Endothelial cell of umbilical vein (primary cell): ENCODE results near the gene COPS3. TPM values are rescaled to one million over a fixed set of nuclear protein-coding genes. Genes with fewer than 3 reads are reported as not detected.

ENCODE experiments used
- BruUV-seq: library from RNA; stranded (reverse); fragments of 400-500 nt; replicated peaks from 2 replicates; lab custom pipeline; 2021; lab: Mats Ljungman, UMichigan
- CTCF ChIA-PET: fragments of 300-600, 350-600 bp; sonication (Branson Sonifier 250); formaldehyde crosslinking; loops from one replicate; lab custom pipeline; 2021; ENCODE audit warnings: antibody characterized with exemption, inconsistent platforms; lab: Charles Lee
- POLR2A ChIA-PET: fragments of 300-600, 350-600 bp; sonication (Branson Sonifier 250); formaldehyde crosslinking; loops from one replicate; lab custom pipeline; 2021; ENCODE audit warnings: antibody characterized with exemption, inconsistent platforms; lab: Charles Lee
- DNase-seq: peaks from one replicate; pipeline ENCODE4 v3.0.0-alpha.2; 2011; ENCODE audit warnings: low read depth, low spot score
- FAIRE-seq: peaks from 2 replicates; lab custom pipeline; 2011; peaks lifted over from hg19 to GRCh38; lab: Jason Lieb, UNC
- H2AFZ ChIP-seq: 2 replicates; pipeline ENCODE4 v1.6.0; 2012; ENCODE audit warnings: low read depth, low read length, control low read depth, inconsistent platforms
- H3K27ac ChIP-seq: 2 replicates; pipeline ENCODE4 v1.5.1; 2011; ENCODE audit warnings: low read depth, mild to moderate bottlenecking, control low read depth, low read length, moderate library complexity; ENCODE audit not compliant: insufficient read depth
- H3K27me3 ChIP-seq, 2 experiments: 2 replicates each; pipeline versions ENCODE4 v1.6.0 to v1.6.1; 2011; ENCODE audit warnings: low read length in 2 of 2, mixed read lengths in 1 of 2; ENCODE audit not compliant: control insufficient read depth in 2 of 2, insufficient read depth in 2 of 2
- H3K36me3 ChIP-seq, 2 experiments: 2 replicates in 1 of 2; 3 replicates in 1 of 2; pipeline ENCODE4 v1.5.1; 2011; ENCODE audit warnings: low read length in 2 of 2, mild to moderate bottlenecking in 1 of 2, moderate library complexity in 1 of 2; ENCODE audit not compliant: control insufficient read depth in 2 of 2, insufficient read depth in 2 of 2; ENCODE audit errors: extremely low read depth in 1 of 2
- H3K4me1 ChIP-seq: 3 replicates; pipeline ENCODE4 v1.5.1; 2011; ENCODE audit warnings: mild to moderate bottlenecking, low read length; ENCODE audit not compliant: control insufficient read depth, insufficient read depth; ENCODE audit errors: extremely low read depth
- H3K4me2 ChIP-seq: 2 replicates; pipeline ENCODE4 v1.6.1; 2011; ENCODE audit warnings: low read length, control low read depth, mixed read lengths; ENCODE audit not compliant: insufficient read depth
- H3K4me3 ChIP-seq, 3 experiments: fragments of 200-600 bp in 1 of 3; sonication (generic), shearing (Covaris generic) in 1 of 3; replicated peaks in 1 of 3; 2 replicates each; pipeline ENCODE4 v1.5.1; 2011 to 2016; ENCODE audit warnings: control low read depth in 3 of 3, low read length in 3 of 3, mild to moderate bottlenecking in 2 of 3, inconsistent platforms in 1 of 3, low read depth in 1 of 3, moderate library complexity in 1 of 3; ENCODE audit not compliant: insufficient read depth in 1 of 3
- H3K79me2 ChIP-seq: 2 replicates; pipeline ENCODE4 v1.6.0; 2012; ENCODE audit warnings: low read length, inconsistent platforms; ENCODE audit not compliant: control insufficient read depth, insufficient read depth
- H3K9ac ChIP-seq: replicated peaks from 2 replicates; pipeline ENCODE3; 2011; ENCODE audit warnings: low read length, control low read depth; ENCODE audit not compliant: insufficient read depth; ENCODE audit errors: extremely low read depth
- H3K9me1 ChIP-seq: replicated peaks from 3 replicates; pipeline ENCODE4 v1.6.0; 2011; ENCODE audit warnings: mild to moderate bottlenecking, low read length; ENCODE audit not compliant: control insufficient read depth, insufficient read depth; ENCODE audit errors: extremely low read depth
- H3K9me3 ChIP-seq: replicated peaks from 2 replicates; pipeline ENCODE4 v1.5.1; 2012; ENCODE audit warnings: low read length, inconsistent platforms; ENCODE audit not compliant: control insufficient read depth, insufficient read depth
- H4K20me1 ChIP-seq: replicated peaks from 2 replicates; pipeline ENCODE3; 2011; ENCODE audit warnings: mild to moderate bottlenecking, low read length; ENCODE audit not compliant: control insufficient read depth, insufficient read depth; ENCODE audit errors: extremely low read depth
- CTCF ChIP-seq, 2 donors: IDR thresholded peaks; 1 replicate in 1 of 2; 2 replicates in 1 of 2; pipeline ENCODE4 v1.5.1; 2011; ENCODE audit warnings: low read length in 2 of 2, mild to moderate bottlenecking in 2 of 2, moderate library complexity in 2 of 2, control low read depth in 1 of 2, inconsistent platforms in 1 of 2, low read depth in 1 of 2; ENCODE audit not compliant: insufficient read depth in 1 of 2; ENCODE audit errors: extremely low read depth in 1 of 2
- EZH2 ChIP-seq: IDR thresholded peaks from 2 replicates; pipeline ENCODE4 v1.6.1; 2012; ENCODE audit warnings: borderline replicate concordance, low read depth, mild to moderate bottlenecking, moderate library complexity, low read length, inconsistent platforms; ENCODE audit not compliant: severe bottlenecking
- FOS ChIP-seq: IDR thresholded peaks from 2 replicates; pipeline ENCODE4 v1.6.1; 2011; ENCODE audit warnings: mild to moderate bottlenecking, low read length, moderate library complexity, borderline replicate concordance; ENCODE audit not compliant: insufficient read depth
- GATA2 ChIP-seq: IDR thresholded peaks from 2 replicates; pipeline ENCODE4 v1.7.0; 2011; ENCODE audit warnings: low read depth, mild to moderate bottlenecking, moderate library complexity, mixed read lengths, low read length; ENCODE audit not compliant: insufficient read length, insufficient read depth
- JUN ChIP-seq: IDR thresholded peaks from 2 replicates; pipeline ENCODE4 v1.6.1; 2011; ENCODE audit warnings: borderline replicate concordance, low read depth; ENCODE audit not compliant: insufficient read length, insufficient read depth
- MYC ChIP-seq: IDR thresholded peaks from one replicate; pipeline ENCODE4 v1.6.1; 2011; ENCODE audit warnings: mild to moderate bottlenecking, low read depth, low read length
- POLR2A ChIP-seq: IDR thresholded peaks from 2 replicates; pipeline ENCODE4 v1.6.1; 2012; ENCODE audit warnings: low read depth, mild to moderate bottlenecking, control low read depth, low read length
- POLR2AphosphoS5 ChIP-seq: IDR thresholded peaks from 2 replicates; pipeline ENCODE4 v1.6.1; 2012; ENCODE audit warnings: low read depth, mild to moderate bottlenecking, control low read depth, low read length, moderate library complexity; ENCODE audit not compliant: insufficient read depth
- dilution Hi-C: fragments of 300-500 bp; cut with MboI; formaldehyde crosslinking; loops from one replicate; pipeline ENCODE4 v1.15.0; 2019; ENCODE audit warnings: low sequenced_read_pairs; ENCODE audit not compliant: extremely low pct_ligation_motif_present
- intact Hi-C: fragments of 100-400 bp; cut with micrococcal nuclease; formaldehyde crosslinking; loops from one replicate; pipeline ENCODE4 v1.10.0; 2022
- polyA plus RNA-seq, 4 experiments: library from polyadenylated mRNA; depleted of rRNA in 3 of 4; stranded (reverse) in 3 of 4; unstranded in 1 of 4; fragments of >200 nt; gene quantifications; 2 replicates each; pipeline versions ENCODE4 v1.2.1 to v1.2.3, GENCODE V29; 2011 to 2012; ENCODE audit warnings: missing spikeins in 1 of 4
- total RNA-seq: library from RNA; stranded (reverse); gene quantifications from 2 replicates; pipeline ENCODE4 v1.2.3, GENCODE V29; 2021
- TF ChIP-seq, protein P1 (sequence below): IDR thresholded peaks from 2 replicates; pipeline ENCODE4 v1.6.1; 2011; ENCODE audit not compliant: insufficient read depth, insufficient read length

Gene COPS3
- total and polyA plus RNA-seq, 2 donors (not counting 3 experiments of a cell fraction or from before 2014, with no cell fraction given): 54.8 to 80.9 TPM

DNA sequence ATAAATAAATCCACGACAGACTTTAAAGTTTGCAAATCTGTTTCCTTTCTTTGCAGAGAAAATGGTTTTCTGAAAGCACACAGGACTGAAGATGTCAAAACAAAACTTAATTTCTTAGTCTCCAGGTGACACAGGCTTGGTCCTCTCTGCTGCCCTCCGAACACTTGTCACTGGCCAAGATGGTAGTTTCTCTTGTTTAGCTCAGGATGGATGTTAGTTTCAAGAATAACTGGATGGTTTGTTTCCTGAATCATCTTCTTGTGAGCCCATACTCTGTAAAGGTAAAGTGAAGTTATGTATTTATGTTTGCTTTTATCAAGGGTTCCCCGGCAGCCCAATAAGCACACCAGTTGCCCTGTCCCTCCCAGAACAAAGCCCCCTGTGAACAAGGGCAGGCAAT is 34.2 kb downstream of the COPS3 start:
- H2AFZ ChIP-seq: no peak overlapping the region
- no peak for DNase-seq
- no peak overlapping the region for H3K4me2 ChIP-seq
- BruUV-seq: no TSS peak
- dilution Hi-C loops: no loop called here
- no peaks in the 10 kb centered on the region for H3K4me1 ChIP-seq
- no peaks in the 10 kb centered on the region for H3K79me2 ChIP-seq
- no peaks in the 10 kb centered on the region for H3K9me1 ChIP-seq
- H4K20me1 ChIP-seq: no peaks in the 10 kb centered on the region
- ChIA-PET CTCF (interaction anchor here (1.1 to 1.4 kb wide), 2 partner anchors 11 to 105 kb away, joined by 3 to 10 read pairs; no protein-coding TSS in a partner anchor), POLR2A (no interaction called here)
- TF ChIP-seq EZH2 (no peak), FOS (no peak), CTCF (IDR thresholded peaks at IDR 0.05; ENCODE audit: extremely low read depth in 1 of 2, insufficient read depth in 1 of 2, low read depth in 1 of 2, low read length in 2 of 2) (no peak), JUN (no peak), GATA2 (no peak), POLR2A (no peak), MYC (no peak), POLR2AphosphoS5 (no peak)
- TF ChIP-seq, protein P1, sequence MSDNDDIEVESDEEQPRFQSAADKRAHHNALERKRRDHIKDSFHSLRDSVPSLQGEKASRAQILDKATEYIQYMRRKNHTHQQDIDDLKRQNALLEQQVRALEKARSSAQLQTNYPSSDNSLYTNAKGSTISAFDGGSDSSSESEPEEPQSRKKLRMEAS: no peak
- peaks cover 6 to 24% of the 10 kb centered on the region in 2 experiments for H3K36me3 ChIP-seq
- intact Hi-C loops: no loop called here
- no peak overlapping the region for H3K4me3 ChIP-seq
- no peak overlapping the region for H3K27ac ChIP-seq
- H3K9ac ChIP-seq: no peak overlapping the region
- no peaks in the 10 kb centered on the region for H3K27me3 ChIP-seq
- no peak for FAIRE-seq
- H3K9me3 ChIP-seq: no peaks in the 10 kb centered on the region
